Keratinocyte (primary cell): Measurements from ENCODE around the gene TMEM187. TPM values are rescaled to one million over a fixed set of nuclear protein-coding genes. Genes with fewer than 3 reads are reported as not detected.

Source experiments
- DNase-seq: peaks from one replicate; pipeline ENCODE4 v3.0.0-alpha.2; 2011; ENCODE audit warnings: low read depth, missing footprints, low spot score
- FAIRE-seq: peaks from 2 replicates; lab custom pipeline; 2011; peaks lifted over from hg19 to GRCh38; lab: Jason Lieb, UNC
- H2AFZ ChIP-seq: 2 replicates; pipeline ENCODE4 v1.6.0; 2012; ENCODE audit warnings: low read length, control low read depth, inconsistent platforms; ENCODE audit not compliant: control insufficient read depth
- H3K27ac ChIP-seq: 2 replicates; pipeline ENCODE4 v1.5.1; 2011; ENCODE audit warnings: low read length; ENCODE audit not compliant: control insufficient read depth, insufficient read depth
- H3K27me3 ChIP-seq: 3 replicates; pipeline ENCODE4 v1.6.0; 2011; ENCODE audit warnings: low read length; ENCODE audit not compliant: control insufficient read depth, insufficient read depth; ENCODE audit errors: extremely low read depth
- H3K36me3 ChIP-seq, 2 experiments: 2 replicates in 1 of 2; 3 replicates in 1 of 2; pipeline ENCODE4 v1.5.1; 2011; ENCODE audit warnings: low read length in 2 of 2, mild to moderate bottlenecking in 1 of 2; ENCODE audit not compliant: control insufficient read depth in 2 of 2, insufficient read depth in 2 of 2; ENCODE audit errors: extremely low read depth in 1 of 2
- H3K4me1 ChIP-seq: 3 replicates; pipeline ENCODE4 v1.5.1; 2011; ENCODE audit warnings: low read length; ENCODE audit not compliant: control insufficient read depth, insufficient read depth; ENCODE audit errors: extremely low read depth
- H3K4me2 ChIP-seq: 3 replicates; pipeline ENCODE4 v1.6.0; 2011; ENCODE audit warnings: low read depth, low read length; ENCODE audit not compliant: control insufficient read depth, insufficient read depth; ENCODE audit errors: extremely low read depth
- H3K4me3 ChIP-seq, 3 experiments: fragments of 200-600 bp in 1 of 3; sonication (generic) in 1 of 3; 2 replicates in 2 of 3; 3 replicates in 1 of 3; pipeline ENCODE4 v1.5.1; 2011 to 2016; ENCODE audit warnings: low read length in 3 of 3, mild to moderate bottlenecking in 3 of 3, control low read depth in 2 of 3, inconsistent platforms in 1 of 3, low read depth in 1 of 3, mixed read lengths in 1 of 3, mixed run types in 1 of 3, moderate library complexity in 1 of 3; ENCODE audit not compliant: control insufficient read depth in 2 of 3, insufficient read depth in 2 of 3; ENCODE audit errors: extremely low read depth in 1 of 3
- H3K79me2 ChIP-seq: 2 replicates; pipeline ENCODE4 v1.6.0; 2012; ENCODE audit warnings: low read length; ENCODE audit not compliant: control insufficient read depth, insufficient read depth
- H3K9ac ChIP-seq: 3 replicates; pipeline ENCODE4 v1.6.0; 2011; ENCODE audit warnings: low read length; ENCODE audit not compliant: control insufficient read depth, insufficient read depth; ENCODE audit errors: extremely low read depth
- H3K9me1 ChIP-seq: 3 replicates; pipeline ENCODE4 v1.6.0; 2011; ENCODE audit warnings: low read length; ENCODE audit not compliant: control insufficient read depth, insufficient read depth; ENCODE audit errors: extremely low read depth
- H3K9me3 ChIP-seq: 2 replicates; pipeline ENCODE4 v1.5.1; 2012; ENCODE audit warnings: low read depth, low read length; ENCODE audit not compliant: control insufficient read depth
- H4K20me1 ChIP-seq: 3 replicates; pipeline ENCODE4 v1.6.0; 2011; ENCODE audit warnings: low read length; ENCODE audit not compliant: control insufficient read depth, insufficient read depth; ENCODE audit errors: extremely low read depth
- EZH2 ChIP-seq: IDR thresholded peaks from one replicate; pipeline ENCODE4 v1.6.1; 2012; ENCODE audit warnings: inconsistent platforms, mild to moderate bottlenecking, low read length, moderate library complexity
- dilution Hi-C: fragments of 300-500 bp; cut with MboI; formaldehyde crosslinking; loops from one replicate; pipeline ENCODE4 v1.7.0; 2020; ENCODE audit warnings: low sequenced_read_pairs; ENCODE audit not compliant: extremely low pct_ligation_motif_present
- polyA plus RNA-seq, 5 experiments: library from polyadenylated mRNA; depleted of rRNA in 3 of 5; stranded (reverse) in 3 of 5; stranded (forward) in 1 of 5; unstranded in 1 of 5; fragments of >200 nt; gene quantifications; 1 replicate in 1 of 5; 2 replicates in 3 of 5; 3 replicates in 1 of 5; pipeline versions ENCODE4 v1.2.1 to v1.2.3, GENCODE V29; 2011 to 2012; ENCODE audit warnings: missing spikeins in 2 of 5, low read depth in 1 of 5, low replicate concordance in 1 of 5
- TF ChIP-seq, protein P1 (sequence below), 3 experiments: IDR thresholded peaks in 1 of 3; conservative IDR thresholded peaks in 1 of 3; optimal IDR thresholded peaks in 1 of 3; 2 replicates in 2 of 3; 3 replicates in 1 of 3; pipeline versions ENCODE3 to v1.5.1; 2011; ENCODE audit warnings: low read length in 3 of 3, mild to moderate bottlenecking in 3 of 3, moderate library complexity in 2 of 3, control low read depth in 1 of 3, inconsistent platforms in 1 of 3; ENCODE audit not compliant: insufficient read depth in 2 of 3; ENCODE audit errors: extremely low read depth in 1 of 3

The TMEM187 gene
- polyA plus RNA-seq, 1 donor (not counting 4 experiments of a cell fraction or from before 2014, with no cell fraction given): 6.6 TPM

DNA sequence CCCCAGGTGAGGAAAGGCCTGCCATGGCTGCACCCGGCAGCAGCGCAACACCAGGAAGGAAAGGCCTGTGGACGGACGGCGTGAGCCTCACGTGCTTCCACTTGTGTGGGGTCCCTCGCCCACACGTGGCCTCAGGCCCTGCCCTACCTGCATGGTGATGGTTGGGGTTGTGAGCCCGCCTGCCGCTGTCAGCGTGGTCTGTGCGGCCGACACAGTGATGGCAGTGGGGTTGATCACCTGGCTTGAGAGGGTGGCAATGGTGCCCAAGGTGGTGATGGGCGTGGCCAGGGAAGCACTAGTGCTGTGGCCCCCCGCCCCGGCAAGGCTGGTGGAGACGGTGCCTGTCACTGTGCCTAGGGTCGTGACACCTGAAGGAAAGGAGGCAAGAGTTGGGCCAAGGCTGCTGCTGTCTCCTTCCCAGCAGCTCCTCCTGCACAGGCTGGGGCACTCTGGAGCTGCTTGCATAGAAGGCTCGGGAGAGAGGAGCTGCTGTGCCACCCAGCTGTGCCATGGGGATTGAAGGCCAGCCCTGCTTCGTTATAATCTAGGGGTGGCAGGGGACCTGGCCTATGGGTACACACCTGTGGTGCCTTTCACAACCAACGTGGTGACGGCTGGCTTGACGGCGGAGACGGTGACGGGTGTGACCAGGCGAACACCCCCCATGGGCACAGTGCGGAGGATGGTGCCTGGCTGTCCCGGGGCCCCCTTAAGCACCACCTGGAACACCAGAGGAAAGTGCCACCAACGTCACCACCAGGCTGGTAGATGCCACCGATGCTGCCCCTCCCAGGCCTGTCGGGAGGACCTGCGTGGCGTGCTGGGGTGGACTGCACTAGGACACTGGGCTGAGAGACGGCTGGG, 16.3 kb upstream of the TMEM187 start:
- H3K36me3 ChIP-seq: peaks cover 29 to 55% of the 10 kb centered on the region in 2 experiments
- FAIRE-seq: no peak
- no peak for DNase-seq

GRCh38 chrX:153957224-153957623, 15.3 kb upstream of the TMEM187 start:
- dilution Hi-C loops: no loop called here
- DNase-seq (no peak), FAIRE-seq (no peak)
- no peaks in the 10 kb centered on the region for H3K9me1 ChIP-seq
- no peaks in the 10 kb centered on the region for H3K4me1 ChIP-seq
- no peak overlapping the region for H2AFZ ChIP-seq
- H3K27ac ChIP-seq: no peak overlapping the region
- H3K4me3 ChIP-seq: no peak overlapping the region
- H3K79me2 ChIP-seq: peaks cover 2% of the 10 kb centered on the region
- H3K36me3 ChIP-seq: peaks cover 27 to 64% of the 10 kb centered on the region in 2 experiments
- H3K4me2 ChIP-seq: no peak overlapping the region
- H3K27me3 ChIP-seq: no peaks in the 10 kb centered on the region
- H3K9ac ChIP-seq: no peak overlapping the region
- no peaks in the 10 kb centered on the region for H4K20me1 ChIP-seq
- no peaks in the 10 kb centered on the region for H3K9me3 ChIP-seq
- no peak for TF ChIP-seq EZH2
- TF ChIP-seq, protein P1, sequence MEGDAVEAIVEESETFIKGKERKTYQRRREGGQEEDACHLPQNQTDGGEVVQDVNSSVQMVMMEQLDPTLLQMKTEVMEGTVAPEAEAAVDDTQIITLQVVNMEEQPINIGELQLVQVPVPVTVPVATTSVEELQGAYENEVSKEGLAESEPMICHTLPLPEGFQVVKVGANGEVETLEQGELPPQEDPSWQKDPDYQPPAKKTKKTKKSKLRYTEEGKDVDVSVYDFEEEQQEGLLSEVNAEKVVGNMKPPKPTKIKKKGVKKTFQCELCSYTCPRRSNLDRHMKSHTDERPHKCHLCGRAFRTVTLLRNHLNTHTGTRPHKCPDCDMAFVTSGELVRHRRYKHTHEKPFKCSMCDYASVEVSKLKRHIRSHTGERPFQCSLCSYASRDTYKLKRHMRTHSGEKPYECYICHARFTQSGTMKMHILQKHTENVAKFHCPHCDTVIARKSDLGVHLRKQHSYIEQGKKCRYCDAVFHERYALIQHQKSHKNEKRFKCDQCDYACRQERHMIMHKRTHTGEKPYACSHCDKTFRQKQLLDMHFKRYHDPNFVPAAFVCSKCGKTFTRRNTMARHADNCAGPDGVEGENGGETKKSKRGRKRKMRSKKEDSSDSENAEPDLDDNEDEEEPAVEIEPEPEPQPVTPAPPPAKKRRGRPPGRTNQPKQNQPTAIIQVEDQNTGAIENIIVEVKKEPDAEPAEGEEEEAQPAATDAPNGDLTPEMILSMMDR (optimal IDR thresholded peaks at IDR 0.05 in 1 of 3, IDR thresholded peaks at IDR 0.05 in 1 of 3, conservative IDR thresholded peaks at IDR 0.05 in 1 of 3; ENCODE audit: extremely low read depth in 1 of 3, insufficient read depth in 2 of 3, low read length in 3 of 3): no peak

More for the DNA sequence above, 16.3 kb upstream of the TMEM187 start:
- Histone ChIP-seq H3K9me1 (no peaks in the 10 kb centered on the region), H2AFZ (no peak overlapping the region), H3K79me2 (no peaks in the 10 kb centered on the region), H3K4me1 (no peaks in the 10 kb centered on the region), H3K9ac (no peak overlapping the region), H3K9me3 (no peaks in the 10 kb centered on the region), H4K20me1 (no peaks in the 10 kb centered on the region), H3K27me3 (no peaks in the 10 kb centered on the region), H3K27ac (no peak overlapping the region), H3K4me2 (no peak overlapping the region), H3K4me3 (no peak overlapping the region)
- dilution Hi-C loops: no loop called here
- no peak for TF ChIP-seq EZH2
- TF ChIP-seq, protein P1 (optimal IDR thresholded peaks at IDR 0.05 in 1 of 3, IDR thresholded peaks at IDR 0.05 in 1 of 3, conservative IDR thresholded peaks at IDR 0.05 in 1 of 3; ENCODE audit: extremely low read depth in 1 of 3, insufficient read depth in 2 of 3, low read length in 3 of 3): no peak
